ENCODE results near the gene DHRS11.

DNA sequence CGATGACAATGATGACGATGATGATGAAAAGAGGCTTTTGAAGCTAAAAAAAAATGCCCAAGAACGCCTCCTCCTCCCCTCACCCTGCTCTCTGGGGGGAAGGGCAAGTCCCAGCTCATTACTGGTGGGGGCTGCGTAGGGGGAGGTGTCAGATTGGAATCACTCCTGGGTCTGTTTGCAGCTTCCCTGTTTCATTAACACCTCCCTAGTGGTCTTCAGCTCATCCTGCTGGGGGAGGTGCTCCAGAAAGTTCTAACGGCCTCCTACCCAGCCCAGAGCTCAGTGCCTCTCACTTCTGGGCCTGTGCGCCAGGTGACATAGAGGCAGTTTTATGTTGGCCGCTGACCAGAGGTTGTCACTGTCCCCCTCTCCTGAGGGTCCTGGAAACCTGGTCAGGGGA is 22.4 kb downstream of the DHRS11 start:
- TF ChIP-seq, protein P1, sequence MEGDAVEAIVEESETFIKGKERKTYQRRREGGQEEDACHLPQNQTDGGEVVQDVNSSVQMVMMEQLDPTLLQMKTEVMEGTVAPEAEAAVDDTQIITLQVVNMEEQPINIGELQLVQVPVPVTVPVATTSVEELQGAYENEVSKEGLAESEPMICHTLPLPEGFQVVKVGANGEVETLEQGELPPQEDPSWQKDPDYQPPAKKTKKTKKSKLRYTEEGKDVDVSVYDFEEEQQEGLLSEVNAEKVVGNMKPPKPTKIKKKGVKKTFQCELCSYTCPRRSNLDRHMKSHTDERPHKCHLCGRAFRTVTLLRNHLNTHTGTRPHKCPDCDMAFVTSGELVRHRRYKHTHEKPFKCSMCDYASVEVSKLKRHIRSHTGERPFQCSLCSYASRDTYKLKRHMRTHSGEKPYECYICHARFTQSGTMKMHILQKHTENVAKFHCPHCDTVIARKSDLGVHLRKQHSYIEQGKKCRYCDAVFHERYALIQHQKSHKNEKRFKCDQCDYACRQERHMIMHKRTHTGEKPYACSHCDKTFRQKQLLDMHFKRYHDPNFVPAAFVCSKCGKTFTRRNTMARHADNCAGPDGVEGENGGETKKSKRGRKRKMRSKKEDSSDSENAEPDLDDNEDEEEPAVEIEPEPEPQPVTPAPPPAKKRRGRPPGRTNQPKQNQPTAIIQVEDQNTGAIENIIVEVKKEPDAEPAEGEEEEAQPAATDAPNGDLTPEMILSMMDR (IDR thresholded peaks at IDR 0.05): no peak
- TF ChIP-seq POLR2A (IDR thresholded peaks at IDR 0.05): no peak
